ENCODE measurements around the gene SMYD3. TPM values are rescaled to one million over a fixed set of nuclear protein-coding genes. Genes with fewer than 3 reads are reported as not detected.

Gene SMYD3
- total RNA-seq, 2 donors from 2014 or later = 8.8 to 19.0 TPM

DNA sequence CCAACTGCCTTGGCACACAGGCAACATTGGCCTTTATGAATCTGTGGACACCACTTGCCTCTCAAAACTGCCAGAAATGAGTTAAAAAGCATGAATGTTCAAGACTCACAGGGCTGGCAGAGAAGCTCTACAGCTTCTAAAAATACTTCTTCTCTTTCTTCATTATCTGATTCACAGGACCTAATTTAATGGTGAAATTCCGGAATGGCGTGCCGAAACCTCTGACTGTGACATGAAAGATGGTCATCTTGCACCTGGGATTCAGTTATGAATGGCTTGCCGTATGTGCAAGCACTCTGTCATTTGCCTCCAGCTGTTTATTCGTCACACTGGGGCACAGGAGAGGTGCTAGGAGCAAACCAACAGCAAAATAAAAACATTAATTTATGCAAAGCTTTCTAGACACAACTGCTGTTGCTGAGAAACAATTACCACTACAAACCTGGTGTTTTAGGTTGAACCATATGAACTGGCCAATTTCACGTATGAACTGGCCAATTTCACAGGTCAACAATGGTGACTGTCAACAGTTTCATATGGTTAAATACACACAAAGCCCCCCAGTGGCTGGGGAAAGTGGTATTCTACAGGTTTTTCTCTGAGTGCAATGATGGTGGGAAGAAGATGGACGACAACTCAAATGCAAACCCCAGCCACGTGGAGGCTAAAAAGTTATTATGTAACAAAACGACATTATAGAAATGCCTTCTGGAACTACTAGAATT is 704.0 kb downstream of the SMYD3 start:
- Histone ChIP-seq H3K27ac (no peak overlapping the region), H3K27me3 (replicated peaks; ENCODE audit: insufficient read depth) (no peaks in the 10 kb centered on the region), H3K9me3 (no peaks in the 10 kb centered on the region), H3K36me3 (no peaks in the 10 kb centered on the region), H3K4me3 (no peak overlapping the region), H3K4me1 (ENCODE audit: control insufficient read depth in 1 of 2, low read depth in 2 of 2) (no peaks in the 10 kb centered on the region)
- DNase-seq (ENCODE audit: low spot score) (no peak), ATAC-seq (ENCODE audit: insufficient number of reproducible peaks, low FRiP score, low read depth) (no peak)
- TF ChIP-seq, protein P1, sequence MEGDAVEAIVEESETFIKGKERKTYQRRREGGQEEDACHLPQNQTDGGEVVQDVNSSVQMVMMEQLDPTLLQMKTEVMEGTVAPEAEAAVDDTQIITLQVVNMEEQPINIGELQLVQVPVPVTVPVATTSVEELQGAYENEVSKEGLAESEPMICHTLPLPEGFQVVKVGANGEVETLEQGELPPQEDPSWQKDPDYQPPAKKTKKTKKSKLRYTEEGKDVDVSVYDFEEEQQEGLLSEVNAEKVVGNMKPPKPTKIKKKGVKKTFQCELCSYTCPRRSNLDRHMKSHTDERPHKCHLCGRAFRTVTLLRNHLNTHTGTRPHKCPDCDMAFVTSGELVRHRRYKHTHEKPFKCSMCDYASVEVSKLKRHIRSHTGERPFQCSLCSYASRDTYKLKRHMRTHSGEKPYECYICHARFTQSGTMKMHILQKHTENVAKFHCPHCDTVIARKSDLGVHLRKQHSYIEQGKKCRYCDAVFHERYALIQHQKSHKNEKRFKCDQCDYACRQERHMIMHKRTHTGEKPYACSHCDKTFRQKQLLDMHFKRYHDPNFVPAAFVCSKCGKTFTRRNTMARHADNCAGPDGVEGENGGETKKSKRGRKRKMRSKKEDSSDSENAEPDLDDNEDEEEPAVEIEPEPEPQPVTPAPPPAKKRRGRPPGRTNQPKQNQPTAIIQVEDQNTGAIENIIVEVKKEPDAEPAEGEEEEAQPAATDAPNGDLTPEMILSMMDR (IDR thresholded peaks at IDR 0.05) = no peak

DNA sequence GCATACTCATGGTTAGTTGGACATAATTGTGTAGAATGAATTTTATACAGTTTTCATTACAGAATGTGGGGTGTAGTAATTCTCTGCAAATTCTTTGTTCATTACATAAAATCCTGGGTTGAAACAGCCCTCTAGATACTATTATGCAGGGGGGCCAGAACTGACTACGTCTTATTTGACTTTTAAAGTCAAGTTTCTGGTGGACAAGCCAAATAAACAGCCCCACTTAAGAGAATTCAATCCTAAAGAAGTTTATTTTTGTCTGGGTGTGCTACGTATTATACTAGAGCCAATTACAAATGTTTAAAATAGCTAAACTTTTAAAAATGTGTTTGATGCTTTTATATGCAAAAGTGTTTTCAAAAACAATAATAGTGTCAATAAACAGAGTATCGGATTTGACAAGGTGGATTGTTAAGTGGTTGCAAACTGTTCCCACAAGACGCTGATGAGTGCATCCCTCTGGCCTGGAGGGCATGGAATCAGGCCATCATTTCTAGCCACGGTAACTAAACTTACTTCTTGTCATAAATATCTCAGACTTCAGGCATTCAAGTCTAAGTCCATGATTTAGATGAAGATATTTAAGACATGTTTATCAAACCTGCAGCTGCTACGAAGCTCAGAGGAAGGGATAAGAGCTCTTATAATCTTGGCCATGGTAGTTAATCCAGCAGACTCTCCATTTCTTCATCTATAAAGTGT is 706.0 kb downstream of the SMYD3 start:
- ATAC-seq (ENCODE audit: insufficient number of reproducible peaks, low FRiP score, low read depth) (no peak), DNase-seq (ENCODE audit: low spot score) (no peak)
- Histone ChIP-seq H3K4me1 (ENCODE audit: control insufficient read depth in 1 of 2, low read depth in 2 of 2) (no peaks in the 10 kb centered on the region), H3K9me3 (no peaks in the 10 kb centered on the region), H3K4me3 (no peak overlapping the region), H3K27me3 (replicated peaks; ENCODE audit: insufficient read depth) (no peaks in the 10 kb centered on the region), H3K36me3 (no peaks in the 10 kb centered on the region), H3K27ac (no peak overlapping the region)
- TF ChIP-seq, protein P1 (IDR thresholded peaks at IDR 0.05) = no peak

DNA sequence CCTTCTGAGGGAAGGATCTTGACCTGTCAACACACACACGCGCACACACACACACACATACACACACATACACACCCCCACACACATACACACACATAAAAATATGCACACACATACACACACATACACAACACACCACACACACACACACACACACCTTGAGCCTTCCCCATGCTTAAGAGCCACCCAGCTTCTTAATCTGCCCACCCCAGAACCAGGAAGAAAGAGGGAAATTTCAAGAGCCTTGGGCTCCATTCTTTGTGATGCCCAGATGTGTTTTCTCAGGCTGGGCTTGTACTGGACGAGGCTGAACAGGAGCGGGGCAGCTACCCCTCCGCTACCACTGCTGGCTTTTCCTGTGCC is 708.7 kb downstream of the SMYD3 start:
- Histone ChIP-seq H3K4me3 (no peak overlapping the region), H3K36me3 (no peaks in the 10 kb centered on the region), H3K4me1 (ENCODE audit: control insufficient read depth in 1 of 2, low read depth in 2 of 2) (no peaks in the 10 kb centered on the region), H3K27me3 (replicated peaks; ENCODE audit: insufficient read depth) (no peaks in the 10 kb centered on the region), H3K27ac (no peak overlapping the region), H3K9me3 (no peaks in the 10 kb centered on the region)
- ATAC-seq (ENCODE audit: insufficient number of reproducible peaks, low FRiP score, low read depth) = no peak
- TF ChIP-seq, protein P1 (IDR thresholded peaks at IDR 0.05) = no peak
- DNase-seq (ENCODE audit: low spot score) = no peak

DNA sequence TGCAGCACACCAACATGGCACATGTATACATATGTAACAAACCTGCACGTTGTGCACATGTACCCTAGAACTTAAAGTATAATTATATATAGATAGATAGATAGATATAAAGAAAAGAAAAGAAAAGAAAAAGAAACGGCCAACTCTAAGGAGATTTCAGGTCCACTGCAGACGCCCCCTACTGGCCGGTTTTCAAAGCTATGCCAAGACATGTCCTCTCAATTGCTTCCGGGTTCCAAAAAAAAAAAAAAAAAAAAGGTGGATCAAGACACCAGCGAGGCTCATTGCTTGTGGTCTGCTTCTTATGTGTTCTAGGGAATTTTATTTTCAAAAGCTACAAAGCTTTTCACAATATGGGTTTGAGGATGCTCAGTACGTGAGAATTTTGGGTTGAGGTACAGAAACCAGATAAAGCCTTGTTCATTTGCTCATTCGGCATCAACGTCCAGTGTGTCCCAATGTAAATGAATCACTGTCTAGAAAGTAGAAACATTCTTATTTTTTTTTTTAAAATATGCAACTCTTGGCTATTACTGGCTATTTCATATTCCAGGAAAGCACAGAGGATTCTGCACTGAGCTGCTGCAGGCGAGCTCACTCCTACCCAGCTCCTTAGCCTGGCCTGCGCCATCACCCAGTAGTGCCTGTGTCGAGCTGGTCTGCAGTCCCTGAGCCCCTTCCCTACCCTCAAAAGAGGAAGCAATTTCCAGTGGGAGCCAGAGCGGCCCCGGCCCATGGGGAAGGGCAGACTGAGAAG is 709.3 kb downstream of the SMYD3 start:
- Histone ChIP-seq H3K36me3 (no peaks in the 10 kb centered on the region), H3K9me3 (no peaks in the 10 kb centered on the region), H3K4me3 (no peak overlapping the region), H3K27me3 (replicated peaks; ENCODE audit: insufficient read depth) (no peaks in the 10 kb centered on the region), H3K27ac (no peak overlapping the region), H3K4me1 (ENCODE audit: control insufficient read depth in 1 of 2, low read depth in 2 of 2) (no peaks in the 10 kb centered on the region)
- TF ChIP-seq, protein P1 (IDR thresholded peaks at IDR 0.05) = no peak
- DNase-seq (ENCODE audit: low spot score) (no peak), ATAC-seq (ENCODE audit: insufficient number of reproducible peaks, low FRiP score, low read depth) (no peak)
